ENCODE measurements around the gene GLRX.

The GLRX gene

GRCh38 chr5:95803271-95804148 is 19.0 kb downstream of the GLRX start:
- H3K4me3 ChIP-seq (ENCODE audit: severe bottlenecking): no peak overlapping the region
- ATAC-seq (ENCODE audit: low read depth): peak; percentile 19; the same call in 1 of the 3 replicates
- no peak overlapping the region for H3K27ac ChIP-seq (ENCODE audit: poor library complexity, severe bottlenecking)
- no peaks in the 10 kb centered on the region for H3K27me3 ChIP-seq (ENCODE audit: insufficient read depth, poor library complexity, severe bottlenecking)
- DNase-seq (ENCODE audit: low spot score): no peak
- no peaks in the 10 kb centered on the region for H3K4me1 ChIP-seq (ENCODE audit: insufficient read depth, poor library complexity, severe bottlenecking)
- H3K9me3 ChIP-seq (ENCODE audit: severe bottlenecking): no peaks in the 10 kb centered on the region
- H3K36me3 ChIP-seq (ENCODE audit: low read depth): no peaks in the 10 kb centered on the region
- TF ChIP-seq CTCF (IDR thresholded peaks at IDR 0.05; ENCODE audit: poor library complexity, severe bottlenecking): no peak

- H3K4me1 ChIP-seq (ENCODE audit: insufficient read depth, poor library complexity, severe bottlenecking): no peaks in the 10 kb centered on the region
- no peak overlapping the region for H3K4me3 ChIP-seq (ENCODE audit: severe bottlenecking)
- no peak for TF ChIP-seq CTCF (IDR thresholded peaks at IDR 0.05; ENCODE audit: poor library complexity, severe bottlenecking)
- H3K36me3 ChIP-seq (ENCODE audit: low read depth): no peaks in the 10 kb centered on the region
- H3K27ac ChIP-seq (ENCODE audit: poor library complexity, severe bottlenecking): no peak overlapping the region
- ATAC-seq (ENCODE audit: low read depth) (no peak), DNase-seq (ENCODE audit: low spot score) (no peak)
- no peaks in the 10 kb centered on the region for H3K9me3 ChIP-seq (ENCODE audit: severe bottlenecking)
- no peaks in the 10 kb centered on the region for H3K27me3 ChIP-seq (ENCODE audit: insufficient read depth, poor library complexity, severe bottlenecking)
Observed at GRCh38 chr5:95801961-95802360, 20.6 kb downstream of the GLRX start.

- H3K27me3 ChIP-seq (ENCODE audit: insufficient read depth, poor library complexity, severe bottlenecking): no peaks in the 10 kb centered on the region
- no peak overlapping the region for H3K27ac ChIP-seq (ENCODE audit: poor library complexity, severe bottlenecking)
- ATAC-seq (ENCODE audit: low read depth) (no peak), DNase-seq (ENCODE audit: low spot score) (no peak)
- H3K4me3 ChIP-seq (ENCODE audit: severe bottlenecking): no peak overlapping the region
- H3K36me3 ChIP-seq (ENCODE audit: low read depth): no peaks in the 10 kb centered on the region
- TF ChIP-seq CTCF (IDR thresholded peaks at IDR 0.05; ENCODE audit: poor library complexity, severe bottlenecking): no peak
- no peaks in the 10 kb centered on the region for H3K9me3 ChIP-seq (ENCODE audit: severe bottlenecking)
- no peaks in the 10 kb centered on the region for H3K4me1 ChIP-seq (ENCODE audit: insufficient read depth, poor library complexity, severe bottlenecking)
Observed at GRCh38 chr5:95801532-95801931, 21.0 kb downstream of the GLRX start.

GRCh38 chr5:95800553-95800952 is 22.0 kb downstream of the GLRX start:
- no peaks in the 10 kb centered on the region for H3K27me3 ChIP-seq (ENCODE audit: insufficient read depth, poor library complexity, severe bottlenecking)
- ATAC-seq (ENCODE audit: low read depth): no peak
- no peak for TF ChIP-seq CTCF (IDR thresholded peaks at IDR 0.05; ENCODE audit: poor library complexity, severe bottlenecking)
- no peak for DNase-seq (ENCODE audit: low spot score)
- H3K9me3 ChIP-seq (ENCODE audit: severe bottlenecking): no peaks in the 10 kb centered on the region
- H3K27ac ChIP-seq (ENCODE audit: poor library complexity, severe bottlenecking): no peak overlapping the region
- H3K36me3 ChIP-seq (ENCODE audit: low read depth): no peaks in the 10 kb centered on the region
- H3K4me1 ChIP-seq (ENCODE audit: insufficient read depth, poor library complexity, severe bottlenecking): no peaks in the 10 kb centered on the region
- no peak overlapping the region for H3K4me3 ChIP-seq (ENCODE audit: severe bottlenecking)
